Activated CD4-positive, alpha-beta T cell treated with anti-CD3 and anti-CD28 coated beads, Interleukin-10, Interleukin-2, amounts not matched to agents 100 ng/mL and 50 ng/mL, durations not matched to agents 16 hours and 8 hours (primary cell): ENCODE results near the gene PIM2.

Experiments
- DNase-seq: peaks from one replicate; pipeline ENCODE4 v3.0.0-alpha.2; 2020

PIM2 gene

GRCh38 chrX:48935301-48935670 is 16.5 kb upstream of the PIM2 start:
- DNase-seq = no peak

DNA sequence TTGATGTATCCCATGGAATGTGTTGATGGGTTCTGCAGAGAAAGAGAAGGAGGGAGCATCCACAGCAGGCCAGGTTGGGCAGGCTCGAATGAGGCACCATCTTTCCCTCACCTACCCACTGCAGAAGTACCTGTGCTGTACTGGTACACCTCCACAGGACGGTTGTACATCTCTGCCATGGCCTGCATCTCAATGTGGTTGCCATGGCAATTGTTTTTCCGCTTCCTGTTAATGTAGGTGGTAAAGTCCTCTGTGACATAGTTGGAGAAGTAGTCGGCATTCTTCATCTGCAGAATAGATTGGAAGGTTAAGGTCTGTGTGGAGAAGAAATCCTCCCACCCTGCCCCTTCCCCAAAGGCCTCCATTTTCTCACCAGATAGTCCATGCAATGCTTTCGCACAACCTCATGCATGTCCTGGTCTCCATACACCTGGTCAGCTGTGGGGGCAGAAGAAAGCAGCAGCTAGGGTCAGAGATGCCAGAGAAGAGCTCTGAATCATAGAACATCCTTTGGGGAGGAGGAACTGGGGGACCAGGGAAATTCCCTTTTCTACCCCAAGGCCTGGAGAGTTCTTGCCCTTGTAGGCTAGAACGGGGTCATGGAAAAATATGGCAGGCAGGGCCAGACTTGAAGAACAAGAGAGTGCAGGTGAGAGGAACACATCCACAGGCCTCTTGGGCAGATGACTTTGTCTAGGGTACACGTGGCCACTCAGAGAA is 15.9 kb upstream of the PIM2 start:
- DNase-seq = peak; percentile 56

DNA sequence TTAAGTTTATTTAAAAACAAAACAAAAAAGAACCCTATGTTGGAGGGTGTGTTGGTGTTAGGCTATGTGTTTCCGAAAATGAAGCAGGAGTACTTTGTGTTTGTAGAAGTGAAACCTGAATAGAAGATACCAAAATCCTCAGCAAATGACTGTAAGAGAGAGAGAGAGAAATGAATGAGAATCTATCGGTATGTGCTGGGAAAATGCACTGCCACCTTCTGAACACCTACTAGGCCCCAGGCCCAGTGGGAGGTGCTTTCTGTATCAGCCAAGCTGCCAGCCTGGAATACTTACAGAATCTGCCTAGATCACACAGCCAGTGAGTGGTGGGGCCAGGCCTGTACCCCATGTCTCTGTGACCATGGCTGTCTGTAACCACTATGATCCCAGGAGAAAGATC is 14.9 kb upstream of the PIM2 start:
- DNase-seq = peak; percentile 51

DNA sequence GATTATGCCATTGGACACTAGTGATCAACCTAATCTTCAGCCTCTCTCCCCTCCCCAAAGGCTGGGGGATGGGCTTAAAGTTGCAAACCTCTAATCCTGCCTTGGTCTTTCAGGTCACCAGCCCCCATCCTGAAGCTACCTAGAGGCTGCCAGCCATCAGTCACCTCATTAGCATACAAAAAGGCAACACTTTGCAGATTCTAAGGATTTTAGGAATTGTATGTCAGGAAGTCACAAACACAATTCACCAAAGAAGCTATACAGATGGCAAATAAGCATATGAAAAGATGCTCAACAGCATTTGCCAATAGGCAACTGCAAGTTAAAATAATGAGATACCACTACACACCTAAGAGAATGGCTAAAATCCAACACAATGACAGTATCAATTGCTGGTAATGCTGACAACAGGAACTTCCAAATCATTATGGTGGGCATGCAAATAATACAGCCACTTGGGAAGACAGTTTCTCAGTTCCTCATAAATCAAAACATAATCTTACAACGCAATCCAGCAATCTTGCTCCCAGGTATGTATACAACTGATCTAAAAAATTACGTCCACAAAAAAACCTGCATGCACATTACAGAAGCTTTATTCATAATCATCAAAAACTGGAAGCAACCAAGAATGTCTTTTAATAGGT is 9.0 kb upstream of the PIM2 start:
- no peak for DNase-seq

GRCh38 chrX:48927123-48927522 is 8.3 kb upstream of the PIM2 start:
- DNase-seq = no peak

GRCh38 chrX:48924270-48924669 is 5.4 kb upstream of the PIM2 start:
- no peak for DNase-seq

DNA sequence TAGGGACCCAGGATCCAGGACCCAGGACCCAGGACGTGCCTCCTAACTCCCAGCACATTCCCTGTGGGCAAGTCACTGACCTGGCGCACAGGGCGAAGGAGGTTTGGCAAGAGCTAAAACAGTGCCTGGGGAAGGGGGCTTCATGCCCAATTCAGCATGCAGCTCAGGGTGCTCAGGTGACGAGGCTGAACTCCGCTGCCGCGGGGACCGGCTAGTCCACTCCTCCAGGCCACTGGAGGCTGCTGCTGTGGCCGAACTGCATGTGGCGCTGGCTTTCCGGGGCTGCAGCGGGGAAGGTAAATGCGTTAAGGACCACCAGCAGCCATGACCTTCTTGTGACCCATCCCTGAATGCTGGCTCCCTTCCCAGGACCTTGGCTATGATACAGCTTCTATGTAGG is 4.9 kb upstream of the PIM2 start:
- no peak for DNase-seq

DNA sequence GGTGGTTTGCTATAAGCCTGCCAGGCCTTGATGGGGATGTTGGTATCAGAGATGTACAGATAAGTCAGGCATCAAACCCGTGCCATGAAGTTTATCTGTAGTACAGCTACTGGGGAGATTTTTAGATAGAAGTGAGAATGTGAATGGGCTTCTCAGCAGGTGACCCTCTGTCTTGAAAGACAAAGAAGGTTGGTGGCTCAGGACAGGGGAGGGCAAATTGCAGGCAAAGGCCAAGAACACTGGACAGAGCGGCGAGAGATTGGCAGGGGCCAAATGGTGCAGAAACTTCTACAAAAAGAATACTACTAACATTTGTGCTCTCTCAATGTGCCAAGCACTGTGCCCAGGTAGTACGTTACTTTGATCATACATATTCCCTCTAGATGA is 1.9 kb upstream of the PIM2 start:
- DNase-seq = no peak

GRCh38 chrX:48919947-48920717 is 1.3 kb upstream of the PIM2 start:
- peak; percentile 62 for DNase-seq

GRCh38 chrX:48919360-48919841 is 577 bp upstream of the PIM2 start:
- DNase-seq = peak; percentile 46

- no peak for DNase-seq
Observed at GRCh38 chrX:48918301-48918642, 552 bp downstream of the PIM2 start.

GRCh38 chrX:48917139-48918001 is 1.5 kb downstream of the PIM2 start:
- peak; percentile 94 for DNase-seq

- no peak for DNase-seq
Observed at GRCh38 chrX:48914593-48915493, 4.0 kb downstream of the PIM2 start.

GRCh38 chrX:48913605-48914366 is 5.0 kb downstream of the PIM2 start:
- DNase-seq = no peak

GRCh38 chrX:48911412-48912182 is 7.2 kb downstream of the PIM2 start, which contains the start of gene SLC35A2:
Gene SLC35A2 (minus strand): TSS chrX:48911646. CDS start chrX:48911636, 10 bp downstream.
- DNase-seq = peak; percentile 89

- DNase-seq = no peak
Observed at GRCh38 chrX:48910926-48911411, 7.9 kb downstream of the PIM2 start.

GRCh38 chrX:48909703-48910294 is 9.0 kb downstream of the PIM2 start:
- no peak for DNase-seq

GRCh38 chrX:48908600-48908999 is 10.2 kb downstream of the PIM2 start:
- no peak for DNase-seq

- DNase-seq = no peak
Observed at GRCh38 chrX:48905090-48905790, 13.6 kb downstream of the PIM2 start.
